22Rv1 (cell line): ENCODE results near the gene VEGFA.
"Not testable (repeated sequence)": the region's sequence is repeated elsewhere in the genome, so short reads cannot be mapped to it uniquely, and the experiment has no call there.

Experiments used
- H3K27ac ChIP-seq: fragments of 450-650 bp; 2 replicates; pipeline ENCODE4 v1.5.1; 2017
- CTCF ChIP-seq: fragments of 450-650 bp; IDR thresholded peaks from 2 replicates; pipeline ENCODE4 v1.5.1; 2017; ENCODE audit warnings: mild to moderate bottlenecking
- ZFX ChIP-seq: fragments of 450-650 bp; IDR thresholded peaks from 2 replicates; pipeline ENCODE4 v1.6.1; 2017; ENCODE audit warnings: antibody characterized with exemption, borderline replicate concordance

The VEGFA gene

DNA sequence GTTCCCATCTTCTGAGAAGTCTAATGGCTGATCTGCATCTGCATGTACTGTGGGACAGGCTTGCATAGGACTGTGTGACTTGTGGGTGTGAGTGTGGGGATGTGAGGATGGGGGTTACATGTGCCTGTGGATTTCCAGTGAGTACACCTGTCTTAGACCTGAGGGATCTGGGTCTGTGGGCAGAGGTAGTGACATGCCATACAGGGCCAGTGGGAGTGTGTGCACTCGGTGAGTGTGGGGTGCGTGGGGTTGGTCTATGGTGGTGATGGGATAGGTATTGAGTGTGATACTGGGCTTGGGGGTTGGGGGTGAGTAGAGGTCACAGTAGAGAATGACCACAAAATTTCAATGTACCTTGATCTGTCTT, 41.7 kb downstream of the VEGFA start:
- H3K27ac ChIP-seq, result no peak overlapping the region

DNA sequence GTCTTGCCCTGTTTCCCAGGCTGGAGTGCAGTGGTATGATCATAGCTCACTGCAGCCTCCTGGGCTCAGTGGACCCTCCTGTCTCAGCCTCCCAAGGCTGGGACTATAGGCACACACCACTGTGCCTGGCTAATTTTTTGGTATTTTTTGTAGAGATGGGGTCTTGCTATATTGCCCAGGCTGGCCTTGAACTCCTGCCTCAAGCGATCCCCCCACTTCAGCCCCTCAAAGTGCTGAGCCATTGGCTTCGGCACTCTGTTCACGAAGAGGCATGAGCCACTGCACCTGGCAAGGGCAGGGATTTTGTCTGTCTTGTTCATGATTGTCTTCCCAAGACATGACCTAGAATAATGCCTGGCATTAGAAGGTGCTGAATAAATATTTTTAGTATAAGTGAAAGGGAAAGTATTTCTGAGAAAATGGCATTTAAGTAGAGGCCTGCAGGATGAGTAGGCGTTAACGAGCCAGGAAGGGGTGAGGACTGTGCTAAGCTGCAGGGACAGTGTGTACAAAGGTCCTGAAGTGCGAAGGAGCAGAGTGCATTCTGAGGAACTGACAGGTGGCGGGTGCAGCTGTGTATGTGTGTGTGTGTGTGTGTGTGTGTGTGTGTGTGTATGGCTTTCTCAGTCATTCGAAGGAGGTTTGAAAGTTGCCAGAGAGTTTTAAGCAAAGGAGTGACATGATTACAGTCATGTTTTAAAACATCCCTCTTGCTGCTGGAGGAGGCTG, 43.0 kb downstream of the VEGFA start:
- TF ChIP-seq ZFX (no peak), CTCF (no peak)

More for the DNA sequence above, 41.7 kb downstream of the VEGFA start:
- no peak for TF ChIP-seq CTCF
- no peak for TF ChIP-seq ZFX

GRCh38 chr6:43814111-43814510, 44.1 kb downstream of the VEGFA start:
- H3K27ac ChIP-seq, result no peak overlapping the region
- no peak for TF ChIP-seq ZFX

More for the DNA sequence above, 43.0 kb downstream of the VEGFA start:
- no peak overlapping the region for H3K27ac ChIP-seq

DNA sequence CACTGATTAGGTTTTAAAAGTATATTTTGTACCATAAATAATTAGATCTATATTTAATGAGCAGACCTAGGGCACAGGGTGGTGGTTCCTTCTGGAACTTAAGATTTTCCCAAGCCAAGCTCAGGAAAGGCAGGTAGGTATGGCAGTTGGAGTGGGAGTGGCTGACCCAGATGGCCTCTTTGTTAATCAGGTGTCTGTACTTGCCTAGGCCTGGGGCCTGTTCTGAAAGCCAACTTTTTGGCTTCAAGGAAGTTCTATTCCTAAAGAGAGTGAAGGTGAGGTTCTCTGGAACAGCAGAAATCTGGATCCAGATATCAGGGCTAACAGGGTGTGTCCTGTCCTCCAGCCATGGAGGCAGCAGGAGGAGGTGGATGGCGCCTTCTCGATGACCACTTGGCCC, 44.9 kb downstream of the VEGFA start:
- no peak overlapping the region for H3K27ac ChIP-seq

DNA sequence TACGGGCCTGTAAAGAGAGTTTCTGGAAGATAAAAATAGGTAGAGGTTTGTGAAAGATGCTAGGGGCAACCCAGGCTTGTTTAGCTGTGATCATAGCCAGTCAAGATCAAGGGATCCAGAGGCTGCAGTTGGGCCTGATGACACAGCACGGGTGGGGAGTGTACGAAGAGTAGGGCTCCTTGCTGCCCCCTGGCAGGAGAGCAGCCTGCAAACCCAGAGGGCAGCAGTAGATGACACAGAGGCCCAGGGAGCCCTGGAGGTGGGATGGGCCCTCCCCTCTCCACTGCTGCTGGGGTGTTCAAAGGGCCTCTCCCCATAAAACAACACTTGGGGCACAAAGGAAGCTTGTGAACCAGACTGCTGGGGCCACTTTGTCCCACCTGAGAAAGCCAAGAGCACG, 47.2 kb downstream of the VEGFA start:
- TF ChIP-seq ZFX (no peak), CTCF (0 out of 2 replicates have a peak, but pooled peaks have one; percentile 3)
- H3K27ac ChIP-seq, result no peak overlapping the region

More for the DNA sequence above, 44.9 kb downstream of the VEGFA start:
- TF ChIP-seq CTCF, result no peak
- TF ChIP-seq ZFX, result no peak

DNA sequence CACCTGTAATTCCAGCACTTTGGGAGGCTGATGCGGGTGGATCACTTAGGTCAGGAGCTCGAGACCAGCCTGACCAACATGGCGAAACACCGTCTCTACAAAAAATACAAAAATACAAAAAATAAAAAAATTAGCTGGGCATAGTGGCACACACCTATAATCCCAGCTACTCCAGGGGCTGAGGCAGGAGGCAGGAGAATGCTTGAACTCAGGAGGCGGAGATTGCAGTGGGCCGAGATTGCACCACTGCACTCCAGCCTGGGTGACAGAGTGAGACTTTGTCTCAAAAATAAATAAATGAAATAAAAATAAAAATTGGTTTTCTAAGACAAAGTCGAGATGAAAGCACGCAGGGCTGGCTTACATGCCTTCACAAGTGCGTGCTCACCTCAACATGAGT, 49.0 kb downstream of the VEGFA start:
- not testable (repeated sequence) for H3K27ac ChIP-seq

- TF ChIP-seq ZFX (no peak), CTCF (no peak)
- H3K27ac ChIP-seq, result no peak overlapping the region
Observed at GRCh38 chr6:43819958-43820357, 49.9 kb downstream of the VEGFA start.

GRCh38 chr6:43820486-43820885, 50.5 kb downstream of the VEGFA start:
- no peak overlapping the region for H3K27ac ChIP-seq
- TF ChIP-seq CTCF, result no peak
- no peak for TF ChIP-seq ZFX
